ENCODE results near the gene CSNK1G1.

The CSNK1G1 gene

GRCh38 chr15:64235552-64235951 is 120.4 kb downstream of the CSNK1G1 start:
- no peak overlapping the region for H2BK15ac ChIP-seq (ENCODE audit: low read length)
- H3K4me2 ChIP-seq (ENCODE audit: insufficient read depth, low read length, poor library complexity, severe bottlenecking), result no peak overlapping the region
- no peak overlapping the region for H2AK5ac ChIP-seq (ENCODE audit: low read depth, low read length)
- no peaks in the 10 kb centered on the region for H3K27me3 ChIP-seq (ENCODE audit: control insufficient read depth in 3 of 3, insufficient read depth in 3 of 3, low read depth in 1 of 3, low read length in 3 of 3)
- no peaks in the 10 kb centered on the region for H3K9me3 ChIP-seq (replicated peaks in 1 of 2; ENCODE audit: control insufficient read depth in 2 of 2, insufficient read depth in 1 of 2, low read depth in 1 of 2, low read length in 2 of 2)
- H3K9ac ChIP-seq (ENCODE audit: low read depth, low read length, poor library complexity), result no peak overlapping the region
- no peaks in the 10 kb centered on the region for H3K79me1 ChIP-seq (ENCODE audit: low read depth, low read length)
- no peak overlapping the region for H4K91ac ChIP-seq (ENCODE audit: low read depth, low read length, poor library complexity)
- no peak overlapping the region for H3K27ac ChIP-seq (replicated peaks; ENCODE audit: low read length)
- H4K8ac ChIP-seq (ENCODE audit: low read depth, low read length), result no peak overlapping the region
- H2AFZ ChIP-seq (ENCODE audit: low read length), result no peak overlapping the region
- no peak overlapping the region for H2BK5ac ChIP-seq (ENCODE audit: low read length)
- no peaks in the 10 kb centered on the region for H3K36me3 ChIP-seq (replicated peaks in 1 of 2; ENCODE audit: control insufficient read depth in 2 of 2, insufficient read depth in 2 of 2, low read length in 2 of 2)
- no peak overlapping the region for H3K18ac ChIP-seq (ENCODE audit: low read length)
- DNase-seq (ENCODE audit: low spot score), result no peak
- no peak overlapping the region for H3K4me3 ChIP-seq (ENCODE audit: low read length in 2 of 2)
- no peak overlapping the region for H2BK12ac ChIP-seq (ENCODE audit: low read length)
- no peak overlapping the region for H2BK120ac ChIP-seq (ENCODE audit: low read depth, low read length)
- no CpG with 5 or more reads among the region's 4 CpGs for WGBS, 2 donors (ENCODE audit: extremely low coverage in 2 of 2, insufficient read length in 2 of 2, insufficient replicate concordance in 1 of 2)
- no peak overlapping the region for H3K14ac ChIP-seq (ENCODE audit: low read length)
- H3K4ac ChIP-seq (ENCODE audit: low read length), result no peak overlapping the region
- H3K23ac ChIP-seq (ENCODE audit: low read depth, low read length, poor library complexity), result no peak overlapping the region
- H3K4me1 ChIP-seq (ENCODE audit: control insufficient read depth in 2 of 2, insufficient read depth in 1 of 2, low read depth in 1 of 2, low read length in 2 of 2), result no peaks in the 10 kb centered on the region

GRCh38 chr15:64233299-64233698 is 122.7 kb downstream of the CSNK1G1 start:
- H3K79me1 ChIP-seq (ENCODE audit: low read depth, low read length), result no peaks in the 10 kb centered on the region
- H4K91ac ChIP-seq (ENCODE audit: low read depth, low read length, poor library complexity), result no peak overlapping the region
- H3K9ac ChIP-seq (ENCODE audit: low read depth, low read length, poor library complexity), result no peak overlapping the region
- no peak overlapping the region for H2BK12ac ChIP-seq (ENCODE audit: low read length)
- no peak overlapping the region for H4K8ac ChIP-seq (ENCODE audit: low read depth, low read length)
- H3K27ac ChIP-seq (replicated peaks; ENCODE audit: low read length), result no peak overlapping the region
- H3K4me2 ChIP-seq (ENCODE audit: insufficient read depth, low read length, poor library complexity, severe bottlenecking), result no peak overlapping the region
- H2AK5ac ChIP-seq (ENCODE audit: low read depth, low read length), result no peak overlapping the region
- H2BK120ac ChIP-seq (ENCODE audit: low read depth, low read length), result no peak overlapping the region
- H2AFZ ChIP-seq (ENCODE audit: low read length), result no peak overlapping the region
- no peaks in the 10 kb centered on the region for H3K9me3 ChIP-seq (replicated peaks in 1 of 2; ENCODE audit: control insufficient read depth in 2 of 2, insufficient read depth in 1 of 2, low read depth in 1 of 2, low read length in 2 of 2)
- no peak overlapping the region for H3K4ac ChIP-seq (ENCODE audit: low read length)
- no peaks in the 10 kb centered on the region for H3K4me1 ChIP-seq (ENCODE audit: control insufficient read depth in 2 of 2, insufficient read depth in 1 of 2, low read depth in 1 of 2, low read length in 2 of 2)
- no peaks in the 10 kb centered on the region for H3K36me3 ChIP-seq (replicated peaks in 1 of 2; ENCODE audit: control insufficient read depth in 2 of 2, insufficient read depth in 2 of 2, low read length in 2 of 2)
- no peak for DNase-seq (ENCODE audit: low spot score)
- WGBS, 2 donors (ENCODE audit: extremely low coverage in 2 of 2, insufficient read length in 2 of 2, insufficient replicate concordance in 1 of 2), result no CpG with 5 or more reads among the region's 4 CpGs
- no peak overlapping the region for H3K18ac ChIP-seq (ENCODE audit: low read length)
- H3K4me3 ChIP-seq (ENCODE audit: low read length in 2 of 2), result no peak overlapping the region
- no peaks in the 10 kb centered on the region for H3K27me3 ChIP-seq (ENCODE audit: control insufficient read depth in 3 of 3, insufficient read depth in 3 of 3, low read depth in 1 of 3, low read length in 3 of 3)
- H3K23ac ChIP-seq (ENCODE audit: low read depth, low read length, poor library complexity), result no peak overlapping the region
- no peak overlapping the region for H2BK15ac ChIP-seq (ENCODE audit: low read length)
- H2BK5ac ChIP-seq (ENCODE audit: low read length), result no peak overlapping the region
- no peak overlapping the region for H3K14ac ChIP-seq (ENCODE audit: low read length)

GRCh38 chr15:64232400-64232799 is 123.6 kb downstream of the CSNK1G1 start:
- H2BK5ac ChIP-seq (ENCODE audit: low read length), result no peak overlapping the region
- H3K79me1 ChIP-seq (ENCODE audit: low read depth, low read length), result no peaks in the 10 kb centered on the region
- no peak overlapping the region for H3K18ac ChIP-seq (ENCODE audit: low read length)
- no peaks in the 10 kb centered on the region for H3K9me3 ChIP-seq (replicated peaks in 1 of 2; ENCODE audit: control insufficient read depth in 2 of 2, insufficient read depth in 1 of 2, low read depth in 1 of 2, low read length in 2 of 2)
- no peak overlapping the region for H3K23ac ChIP-seq (ENCODE audit: low read depth, low read length, poor library complexity)
- no peaks in the 10 kb centered on the region for H3K4me1 ChIP-seq (ENCODE audit: control insufficient read depth in 2 of 2, insufficient read depth in 1 of 2, low read depth in 1 of 2, low read length in 2 of 2)
- no peak overlapping the region for H2AK5ac ChIP-seq (ENCODE audit: low read depth, low read length)
- H3K4me2 ChIP-seq (ENCODE audit: insufficient read depth, low read length, poor library complexity, severe bottlenecking), result no peak overlapping the region
- no CpG with 5 or more reads among the region's 1 CpG for WGBS, 2 donors (ENCODE audit: extremely low coverage in 2 of 2, insufficient read length in 2 of 2, insufficient replicate concordance in 1 of 2)
- H3K4me3 ChIP-seq (ENCODE audit: low read length in 2 of 2), result no peak overlapping the region
- no peaks in the 10 kb centered on the region for H3K27me3 ChIP-seq (ENCODE audit: control insufficient read depth in 3 of 3, insufficient read depth in 3 of 3, low read depth in 1 of 3, low read length in 3 of 3)
- H3K27ac ChIP-seq (replicated peaks; ENCODE audit: low read length), result no peak overlapping the region
- H2BK120ac ChIP-seq (ENCODE audit: low read depth, low read length), result no peak overlapping the region
- H4K91ac ChIP-seq (ENCODE audit: low read depth, low read length, poor library complexity), result no peak overlapping the region
- no peak overlapping the region for H3K9ac ChIP-seq (ENCODE audit: low read depth, low read length, poor library complexity)
- H3K36me3 ChIP-seq (replicated peaks in 1 of 2; ENCODE audit: control insufficient read depth in 2 of 2, insufficient read depth in 2 of 2, low read length in 2 of 2), result no peaks in the 10 kb centered on the region
- H4K8ac ChIP-seq (ENCODE audit: low read depth, low read length), result no peak overlapping the region
- H2AFZ ChIP-seq (ENCODE audit: low read length), result no peak overlapping the region
- no peak overlapping the region for H3K4ac ChIP-seq (ENCODE audit: low read length)
- H2BK12ac ChIP-seq (ENCODE audit: low read length), result no peak overlapping the region
- no peak overlapping the region for H2BK15ac ChIP-seq (ENCODE audit: low read length)
- H3K14ac ChIP-seq (ENCODE audit: low read length), result no peak overlapping the region
- no peak for DNase-seq (ENCODE audit: low spot score)

GRCh38 chr15:64229129-64229724 is 126.7 kb downstream of the CSNK1G1 start:
- H2BK5ac ChIP-seq (ENCODE audit: low read length), result no peak overlapping the region
- WGBS, 2 donors (ENCODE audit: extremely low coverage in 2 of 2, insufficient read length in 2 of 2, insufficient replicate concordance in 1 of 2), result no CpG with 5 or more reads among the region's 2 CpGs
- no peak overlapping the region for H4K91ac ChIP-seq (ENCODE audit: low read depth, low read length, poor library complexity)
- no peak overlapping the region for H3K27ac ChIP-seq (replicated peaks; ENCODE audit: low read length)
- H2AFZ ChIP-seq (ENCODE audit: low read length), result no peak overlapping the region
- H3K4me2 ChIP-seq (ENCODE audit: insufficient read depth, low read length, poor library complexity, severe bottlenecking), result no peak overlapping the region
- peaks cover 3 to 10% of the 10 kb centered on the region in 2 donors for H3K9me3 ChIP-seq (replicated peaks in 1 of 2; ENCODE audit: control insufficient read depth in 2 of 2, insufficient read depth in 1 of 2, low read depth in 1 of 2, low read length in 2 of 2)
- no peak for DNase-seq (ENCODE audit: low spot score)
- no peaks in the 10 kb centered on the region for H3K36me3 ChIP-seq (replicated peaks in 1 of 2; ENCODE audit: control insufficient read depth in 2 of 2, insufficient read depth in 2 of 2, low read length in 2 of 2)
- no peak overlapping the region for H3K9ac ChIP-seq (ENCODE audit: low read depth, low read length, poor library complexity)
- no peaks in the 10 kb centered on the region for H3K27me3 ChIP-seq (ENCODE audit: control insufficient read depth in 3 of 3, insufficient read depth in 3 of 3, low read depth in 1 of 3, low read length in 3 of 3)
- H3K4me3 ChIP-seq (ENCODE audit: low read length in 2 of 2), result no peak overlapping the region
- H2BK15ac ChIP-seq (ENCODE audit: low read length), result no peak overlapping the region
- H2AK5ac ChIP-seq (ENCODE audit: low read depth, low read length), result no peak overlapping the region
- peaks cover 1% of the 10 kb centered on the region for H3K79me1 ChIP-seq (ENCODE audit: low read depth, low read length)
- no peak overlapping the region for H4K8ac ChIP-seq (ENCODE audit: low read depth, low read length)
- H3K18ac ChIP-seq (ENCODE audit: low read length), result no peak overlapping the region
- no peak overlapping the region for H3K23ac ChIP-seq (ENCODE audit: low read depth, low read length, poor library complexity)
- no peak overlapping the region for H2BK120ac ChIP-seq (ENCODE audit: low read depth, low read length)
- H3K14ac ChIP-seq (ENCODE audit: low read length), result no peak overlapping the region
- H3K4ac ChIP-seq (ENCODE audit: low read length), result no peak overlapping the region
- no peaks in the 10 kb centered on the region for H3K4me1 ChIP-seq (ENCODE audit: control insufficient read depth in 2 of 2, insufficient read depth in 1 of 2, low read depth in 1 of 2, low read length in 2 of 2)
- no peak overlapping the region for H2BK12ac ChIP-seq (ENCODE audit: low read length)

Data from neuronal stem cell (in vitro differentiated cells).